Stimulated activated CD8-positive, alpha-beta memory T cell treated with anti-CD3 and anti-CD28 coated beads, Interleukin-12 subunit alpha, Interleukin-12 subunit beta, amount 100 ng/mL, for 4 hours (primary cell): Measurements from ENCODE around the gene EYS.
"Not testable (repeated sequence)": the region's sequence is repeated elsewhere in the genome, so short reads cannot be mapped to it uniquely, and the experiment has no call there.

Experiments used
- DNase-seq: peaks from one replicate; pipeline ENCODE4 v3.0.0-alpha.2; 2020; ENCODE audit warnings: low read depth

The EYS gene

DNA sequence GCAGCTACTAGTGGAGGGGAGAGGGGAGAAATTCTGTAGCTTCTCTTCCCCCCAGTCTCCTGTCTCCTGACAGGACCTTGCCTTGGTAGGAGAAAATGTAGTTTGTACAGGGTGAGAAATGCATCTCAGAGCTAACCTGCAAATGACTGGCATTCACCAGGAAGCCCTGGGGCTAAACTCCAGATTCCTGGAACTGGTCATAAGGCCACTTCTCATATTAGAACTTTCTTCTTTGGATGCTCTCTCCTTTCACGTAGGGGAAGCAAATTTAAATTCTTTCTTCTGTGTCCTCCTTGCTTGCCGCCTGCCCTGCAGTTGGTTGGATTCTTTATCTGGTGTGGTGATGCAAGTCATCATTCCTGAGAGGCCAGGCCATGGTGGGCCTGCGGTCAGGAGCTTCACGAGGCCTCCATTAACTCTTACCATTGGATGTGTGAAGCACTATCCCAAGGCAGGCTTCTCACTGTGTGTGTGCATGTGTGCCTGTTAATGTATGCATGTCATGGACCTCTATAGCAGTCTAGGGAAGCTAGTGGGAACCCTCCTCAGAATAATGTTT, 1889.5 kb downstream of the EYS start:
- DNase-seq, result no peak

DNA sequence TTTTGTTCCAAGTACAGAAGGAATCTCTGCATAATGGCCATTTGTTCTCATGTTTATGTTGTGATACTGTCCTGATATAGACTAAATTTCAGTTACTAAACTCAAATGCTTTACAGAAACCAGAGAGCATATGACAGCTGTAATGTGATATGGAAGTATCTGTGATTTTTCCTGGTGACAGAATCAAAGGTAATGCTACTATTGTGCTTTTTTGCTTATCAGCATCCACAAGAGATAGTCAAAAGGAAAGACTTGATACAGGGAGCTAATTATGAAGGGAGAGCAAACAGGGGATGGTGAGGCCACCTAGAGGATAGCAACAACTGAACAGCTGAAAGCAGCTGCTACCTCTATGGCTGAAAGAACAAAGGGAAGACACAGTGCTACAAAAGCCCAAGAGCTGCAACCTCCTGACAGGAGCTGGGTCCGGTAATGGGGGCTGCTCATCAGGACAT, 1890.0 kb downstream of the EYS start:
- no peak for DNase-seq

DNA sequence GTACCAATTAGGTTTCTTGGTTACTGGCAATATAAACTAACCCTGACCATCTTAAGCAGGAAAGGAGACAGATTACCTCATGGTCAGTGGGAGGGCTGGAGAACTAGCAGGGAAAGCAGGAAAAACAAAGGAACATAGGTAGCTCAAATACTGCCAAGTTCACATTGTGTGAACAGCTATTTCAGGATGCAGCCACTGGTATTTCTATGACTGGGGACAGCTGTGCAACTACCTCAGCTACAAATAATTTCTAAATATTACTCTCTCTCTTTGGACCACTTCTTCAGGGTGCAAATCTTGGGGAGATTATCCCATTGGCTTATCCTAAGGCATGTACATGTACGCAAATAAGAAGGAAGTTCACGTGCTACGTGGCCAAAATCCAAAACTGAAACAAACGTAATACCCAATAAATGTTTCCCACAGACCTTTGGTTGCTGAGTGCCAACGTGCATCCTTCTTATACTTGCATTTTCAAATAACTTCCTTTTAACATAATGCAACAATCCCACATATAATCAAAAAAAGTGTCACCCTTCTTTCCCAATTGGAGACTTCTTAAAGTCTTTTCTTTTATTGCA, 1890.5 kb downstream of the EYS start:
- no peak for DNase-seq

DNA sequence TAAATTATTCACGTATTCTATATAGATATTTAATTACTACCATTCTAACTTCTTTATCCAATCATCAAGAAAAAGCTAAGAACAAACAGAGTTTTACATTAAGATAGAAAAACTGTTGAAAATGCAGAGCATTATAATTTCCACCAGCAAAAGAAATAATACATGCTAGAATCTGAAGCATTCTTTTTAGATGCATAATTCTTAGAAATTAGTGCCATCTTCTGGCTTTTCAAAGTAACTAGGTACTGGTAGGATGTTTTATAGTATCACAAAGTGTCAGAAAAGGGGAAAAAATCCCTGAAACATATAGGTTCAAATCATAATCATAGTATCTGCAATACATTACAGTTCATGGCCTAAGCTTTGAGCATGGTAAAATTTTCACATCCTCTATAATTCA, 1892.6 kb downstream of the EYS start:
- no peak for DNase-seq

DNA sequence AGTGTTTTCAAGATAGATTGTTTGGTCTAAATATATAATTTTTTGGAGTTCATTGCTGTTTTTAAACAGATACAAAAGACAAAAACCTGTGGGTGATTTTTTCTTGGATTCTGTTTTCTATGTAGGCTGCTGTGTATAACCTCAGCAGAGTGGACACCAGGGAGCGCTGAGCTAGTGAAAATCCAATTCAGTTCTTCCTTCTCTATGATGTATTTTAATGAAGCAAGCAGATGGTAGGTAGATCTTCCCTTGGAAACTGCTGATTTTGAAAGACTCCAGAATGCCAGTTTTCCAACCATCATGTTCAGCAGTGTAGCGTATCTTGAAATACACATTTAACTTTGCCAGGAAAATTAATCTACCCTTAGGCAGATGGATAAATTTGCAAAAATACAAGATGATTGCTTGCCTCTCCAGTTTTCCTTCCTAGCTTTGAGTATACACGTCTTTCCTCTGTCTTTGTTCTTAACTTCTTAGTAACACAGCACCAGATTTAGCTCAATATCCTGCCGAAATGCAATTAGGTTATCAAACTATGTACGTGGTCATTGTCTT, 1893.4 kb downstream of the EYS start:
- DNase-seq, result no peak

DNA sequence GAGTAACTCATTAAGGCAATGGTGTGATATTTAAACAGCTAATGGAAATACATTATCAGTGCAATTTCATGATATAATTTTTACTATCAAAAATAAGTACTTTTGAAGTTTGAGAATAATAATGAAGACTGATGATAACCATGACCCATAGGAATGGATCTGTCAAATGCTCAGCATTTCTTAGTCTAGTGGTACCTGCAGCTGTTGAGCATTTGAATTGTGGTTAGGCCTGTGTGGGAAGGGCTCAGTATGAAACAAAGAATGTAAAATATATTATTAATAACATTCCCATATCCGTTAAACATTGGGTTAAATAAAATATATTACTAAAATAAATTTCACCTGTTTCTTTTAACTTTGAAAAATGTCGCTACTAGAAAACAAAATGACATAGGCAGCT, 1898.5 kb downstream of the EYS start:
- DNase-seq, result no peak

DNA sequence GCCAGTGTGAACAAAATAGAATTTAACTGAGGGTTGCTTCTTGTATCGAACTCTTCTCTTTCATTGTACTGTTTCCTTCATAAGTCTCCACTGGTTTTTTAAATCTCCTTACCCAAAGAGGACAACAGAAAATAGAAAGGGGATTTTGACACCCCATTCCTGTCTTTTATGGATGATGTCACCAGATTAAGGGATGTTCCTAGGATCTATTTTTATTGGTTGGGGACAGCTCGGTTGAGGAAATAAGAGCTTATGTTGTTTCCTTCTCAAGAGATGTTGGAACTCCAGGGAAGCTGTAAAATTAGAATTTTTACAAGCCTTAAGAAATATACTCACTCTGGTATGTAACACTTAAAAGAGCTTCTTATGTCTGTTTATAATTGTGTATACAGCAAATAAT, 1900.0 kb downstream of the EYS start:
- no peak for DNase-seq

DNA sequence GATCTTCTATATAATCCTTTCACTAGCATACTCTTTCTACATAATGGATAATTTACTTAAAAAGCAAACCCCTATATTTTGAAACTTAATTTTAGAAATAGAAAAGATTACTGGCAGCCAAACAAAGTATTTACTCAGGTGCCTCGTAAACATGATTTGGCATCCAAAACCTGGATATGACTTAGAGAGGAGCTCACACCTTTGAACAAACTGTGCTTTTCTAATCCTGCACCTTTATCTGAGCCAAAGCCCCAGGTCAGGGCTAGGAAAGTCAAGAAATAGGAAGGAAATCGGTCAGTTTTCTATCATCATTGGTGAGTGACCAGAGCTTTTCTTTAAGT, 1900.5 kb downstream of the EYS start:
- no peak for DNase-seq

DNA sequence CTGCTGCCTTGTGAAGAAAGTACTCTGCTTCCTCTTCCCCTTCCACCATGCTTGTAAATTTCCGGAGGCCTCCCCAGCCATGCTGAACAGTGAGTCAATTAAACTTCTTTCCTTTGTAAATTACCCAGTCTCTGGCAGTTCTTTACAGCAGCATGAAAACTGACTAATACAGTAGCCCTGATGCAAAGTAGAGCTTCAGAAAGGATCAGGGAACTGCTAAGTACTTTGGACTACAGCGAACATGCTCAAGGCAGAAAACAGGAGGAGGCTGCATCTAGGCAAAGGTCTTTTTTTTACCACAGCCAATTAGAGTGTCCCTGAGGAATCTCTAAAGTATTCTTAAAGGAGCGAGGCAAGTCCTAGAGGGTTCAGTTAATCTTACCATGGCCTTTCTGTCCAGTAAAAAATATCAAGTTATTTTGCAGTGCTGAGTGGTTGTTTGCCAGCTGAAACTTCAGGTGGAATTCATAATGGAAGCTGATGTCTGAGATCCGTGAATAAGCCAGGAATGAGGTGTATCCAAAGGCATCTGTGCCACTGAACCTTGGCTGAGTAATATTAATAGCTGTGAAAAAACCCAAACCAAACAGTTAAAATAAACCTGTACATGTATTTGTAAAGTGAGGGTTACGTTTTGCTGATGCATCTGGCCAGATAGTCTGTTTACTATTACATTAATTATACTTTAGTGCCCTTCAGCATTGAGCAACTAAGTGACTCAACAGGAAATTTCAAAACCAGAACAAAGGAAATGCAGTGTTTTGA, 1901.0 kb downstream of the EYS start:
- no peak for DNase-seq

DNA sequence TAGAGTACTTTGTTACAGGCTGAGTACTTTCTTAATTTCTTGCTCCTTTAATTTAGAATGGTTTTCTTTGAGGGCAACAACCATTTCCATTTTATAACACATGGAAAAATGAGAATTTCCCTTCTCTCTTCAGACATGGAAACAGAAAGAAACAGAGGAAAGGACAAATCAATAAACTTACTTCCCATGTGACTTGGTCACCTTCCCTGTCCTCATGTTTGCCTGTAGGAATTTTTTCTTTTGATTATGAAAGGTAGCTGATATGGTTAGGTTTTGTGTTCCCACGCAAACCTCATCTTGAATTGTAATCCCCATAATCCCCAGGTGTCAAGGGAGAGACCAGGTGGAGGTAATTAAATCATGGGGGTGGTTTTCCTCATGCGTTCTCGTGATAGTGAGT, 1901.7 kb downstream of the EYS start:
- no peak for DNase-seq

DNA sequence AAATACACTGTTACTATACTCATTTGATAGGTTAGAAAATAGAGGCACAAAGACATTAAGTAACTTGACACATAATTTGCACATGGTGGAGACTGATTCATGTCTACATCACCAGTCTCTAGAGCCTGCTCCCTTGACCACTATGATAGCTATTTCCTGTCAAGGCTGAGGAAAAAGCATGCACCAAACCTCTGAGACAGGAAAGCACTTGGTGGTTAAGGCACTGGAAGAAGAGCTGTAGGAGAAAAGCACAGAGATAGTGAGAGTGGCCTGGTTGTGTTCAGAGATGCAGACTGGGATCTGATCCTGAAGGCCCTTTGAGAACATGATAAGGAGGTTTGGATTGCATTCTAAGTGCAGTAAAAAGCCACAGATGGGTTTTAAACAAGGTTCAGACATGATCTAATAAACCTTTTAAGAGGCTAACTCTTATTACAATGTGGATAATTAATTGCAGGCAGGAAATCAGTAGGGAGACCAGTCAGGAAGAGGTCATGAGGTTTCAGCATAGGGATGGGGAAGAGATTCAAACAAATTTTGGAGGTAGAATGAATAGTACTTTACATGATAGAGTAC, 1902.6 kb downstream of the EYS start:
- DNase-seq, result no peak

DNA sequence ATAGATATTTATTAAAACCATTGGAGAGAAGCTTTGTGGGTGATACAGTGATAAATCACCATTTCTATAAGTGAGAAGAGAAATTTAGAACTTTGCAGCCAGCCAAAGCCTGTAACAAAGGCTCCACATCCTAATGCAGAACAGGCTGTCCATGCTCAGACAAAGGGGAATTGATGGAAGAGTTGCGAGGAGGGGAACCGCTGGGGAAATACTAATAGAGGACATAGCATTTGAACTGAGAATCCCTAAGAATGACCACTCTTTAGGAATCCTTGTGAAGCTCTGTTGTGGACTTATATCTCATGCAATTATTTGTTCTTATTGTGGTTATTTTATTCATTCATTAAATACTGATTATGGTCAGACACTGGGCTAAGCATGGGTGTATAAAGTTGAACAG, 1903.7 kb downstream of the EYS start:
- DNase-seq, result no peak

DNA sequence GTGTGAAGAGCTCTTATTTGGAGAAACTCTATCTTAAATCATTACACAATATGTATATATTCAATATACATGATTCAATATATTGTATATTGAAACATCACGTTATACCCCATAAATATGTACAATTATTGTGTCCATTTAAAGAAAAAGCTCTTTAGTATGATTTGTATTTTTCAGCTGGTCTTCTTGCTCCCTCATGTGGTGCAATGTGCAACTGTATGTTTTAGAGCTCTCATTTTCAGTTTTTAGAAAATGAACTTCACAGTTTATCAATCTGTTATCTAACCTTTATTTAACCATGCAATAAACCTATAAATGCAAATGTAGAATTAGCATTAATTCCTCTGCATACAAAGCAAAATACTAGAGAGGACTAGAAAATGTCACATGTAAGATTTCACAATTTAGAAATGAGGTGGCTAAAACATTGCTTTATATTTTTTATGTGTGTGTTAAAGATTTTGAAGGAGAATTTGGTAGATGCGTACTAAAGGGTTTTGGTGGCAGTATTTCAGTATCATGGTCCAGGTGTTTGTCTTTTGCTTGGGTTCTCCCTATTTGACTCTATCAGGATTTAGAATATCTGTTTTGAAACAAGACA, 1904.3 kb downstream of the EYS start:
- no peak for DNase-seq

DNA sequence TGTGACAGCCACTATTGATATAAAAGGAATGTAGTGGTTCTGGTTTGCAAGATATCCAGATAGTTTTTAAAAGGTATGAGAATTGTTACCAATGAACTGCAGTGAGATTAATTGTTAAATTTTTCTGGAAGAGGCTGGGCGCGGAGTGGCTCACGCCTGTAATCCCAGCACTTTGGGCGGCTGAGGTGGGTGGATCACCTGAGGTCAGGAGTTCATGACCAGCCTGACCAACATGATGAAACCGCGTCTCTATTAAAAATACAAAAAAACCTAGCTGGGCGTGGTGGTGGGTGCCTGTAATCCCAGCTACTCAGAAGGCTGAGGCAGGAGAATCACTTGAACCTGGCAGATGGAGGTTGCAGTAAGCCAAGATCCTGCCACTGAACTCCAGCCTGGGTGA, 1906.6 kb downstream of the EYS start:
- DNase-seq, result not testable (repeated sequence)

DNA sequence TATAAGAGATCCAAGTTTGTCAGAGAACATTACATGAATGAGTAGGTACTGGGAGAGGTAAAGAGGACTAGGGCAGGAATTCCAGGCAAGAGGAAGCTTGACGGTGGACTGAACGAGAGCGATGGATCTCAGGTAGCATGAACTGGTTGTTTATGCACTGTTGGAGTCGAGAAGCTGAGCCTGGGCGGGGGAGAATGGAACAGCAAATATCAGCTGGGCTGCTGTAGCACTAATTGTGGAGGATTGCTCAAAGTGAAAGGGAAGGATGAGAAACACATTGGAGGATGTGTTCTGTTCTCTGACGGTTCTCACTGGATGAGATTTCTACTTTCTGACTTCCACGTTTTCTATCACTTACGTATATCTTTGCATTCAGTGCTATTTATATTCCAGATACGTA, 1907.2 kb downstream of the EYS start:
- no peak for DNase-seq

DNA sequence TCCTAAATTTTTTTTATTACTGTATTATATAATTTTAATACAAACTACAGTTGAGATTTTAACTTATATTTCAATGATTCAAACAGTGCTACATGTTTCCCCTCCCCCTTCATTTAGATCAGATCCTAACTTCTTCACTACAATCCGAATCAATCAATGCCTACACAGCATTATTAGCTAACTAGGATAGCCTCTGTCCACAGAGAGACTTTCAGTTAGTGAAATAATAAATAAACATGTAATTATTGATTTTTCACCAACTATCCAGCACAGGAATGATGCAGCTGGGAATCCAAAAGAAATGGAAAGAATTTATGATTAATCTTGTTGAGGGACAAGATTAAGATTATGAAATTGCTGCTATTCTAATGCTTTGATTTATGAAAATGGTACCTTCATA, 1907.7 kb downstream of the EYS start:
- no peak for DNase-seq

DNA sequence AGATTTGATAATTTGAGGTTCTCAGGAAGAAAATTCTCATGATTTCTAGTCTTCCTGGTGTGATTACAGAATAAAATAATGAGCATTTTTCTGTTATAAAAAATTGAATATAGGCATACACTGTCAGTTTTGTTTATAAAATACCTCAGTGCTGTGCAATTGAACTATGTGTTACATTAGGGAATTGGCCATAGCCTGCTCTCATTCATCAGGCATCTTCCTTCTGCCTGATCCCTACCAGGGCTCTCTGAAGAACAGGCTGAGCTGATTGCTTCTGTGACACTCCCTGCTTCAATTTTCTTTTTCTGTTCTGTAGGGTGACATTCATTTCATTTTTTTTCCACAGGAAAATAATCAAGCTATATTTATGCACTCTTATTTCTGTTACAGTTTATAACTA, 1908.6 kb downstream of the EYS start:
- DNase-seq, result no peak

DNA sequence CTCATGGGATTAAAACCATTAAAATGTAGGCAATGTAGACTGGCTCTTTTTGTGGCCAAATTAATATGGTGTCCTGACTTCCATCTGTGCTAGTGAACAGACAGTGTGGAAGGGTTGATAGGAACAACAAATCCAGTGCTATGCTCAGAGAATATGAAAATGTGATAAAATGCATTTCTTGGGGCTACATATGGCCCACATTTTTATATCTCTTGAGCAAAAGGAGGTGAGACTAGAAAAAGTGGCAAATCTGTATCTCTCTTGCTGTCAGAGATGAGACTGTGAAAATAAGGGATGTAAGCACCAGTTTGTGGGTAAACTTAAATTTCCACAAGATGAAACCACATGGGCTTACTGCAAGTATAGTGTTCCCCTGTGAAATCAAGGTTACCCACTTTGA, 1909.3 kb downstream of the EYS start:
- no peak for DNase-seq

DNA sequence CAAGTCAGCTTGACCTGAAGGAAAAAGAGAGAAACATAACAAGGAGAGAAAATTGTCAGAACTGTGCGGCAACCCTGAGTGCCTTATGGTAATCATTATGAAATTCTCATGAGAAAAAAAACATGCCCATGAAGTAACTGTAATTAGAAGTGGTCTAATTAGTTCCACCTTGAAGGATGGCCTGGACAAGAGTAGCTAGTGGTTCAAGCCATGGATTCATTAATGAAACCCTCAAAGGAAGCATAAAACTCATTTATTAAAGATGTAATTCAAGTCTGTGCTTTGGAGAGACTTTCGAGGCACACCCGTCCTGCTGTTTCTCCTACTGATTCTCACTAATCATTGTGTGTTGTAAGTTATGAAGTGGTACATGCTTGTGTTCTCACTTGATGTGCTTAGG, 1911.2 kb downstream of the EYS start:
- no peak for DNase-seq

DNA sequence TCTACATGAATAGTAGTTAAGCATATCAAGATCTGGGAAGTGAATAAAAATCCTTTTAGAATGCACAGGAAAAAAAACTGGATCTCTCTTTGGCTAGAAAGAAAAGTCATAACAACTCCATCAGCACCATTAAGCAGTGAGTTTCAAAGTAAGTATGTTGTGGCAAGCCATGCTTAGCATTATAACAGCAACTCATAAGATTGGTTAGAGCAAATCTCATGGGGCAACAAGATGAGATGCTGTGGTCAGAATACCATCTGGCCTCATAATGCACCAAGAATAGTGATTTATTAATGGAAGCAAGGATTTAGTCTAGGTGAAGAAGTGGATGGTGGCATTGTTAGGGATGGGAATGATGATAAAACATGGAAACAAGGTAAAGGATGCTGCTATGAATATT, 1912.0 kb downstream of the EYS start:
- no peak for DNase-seq

DNA sequence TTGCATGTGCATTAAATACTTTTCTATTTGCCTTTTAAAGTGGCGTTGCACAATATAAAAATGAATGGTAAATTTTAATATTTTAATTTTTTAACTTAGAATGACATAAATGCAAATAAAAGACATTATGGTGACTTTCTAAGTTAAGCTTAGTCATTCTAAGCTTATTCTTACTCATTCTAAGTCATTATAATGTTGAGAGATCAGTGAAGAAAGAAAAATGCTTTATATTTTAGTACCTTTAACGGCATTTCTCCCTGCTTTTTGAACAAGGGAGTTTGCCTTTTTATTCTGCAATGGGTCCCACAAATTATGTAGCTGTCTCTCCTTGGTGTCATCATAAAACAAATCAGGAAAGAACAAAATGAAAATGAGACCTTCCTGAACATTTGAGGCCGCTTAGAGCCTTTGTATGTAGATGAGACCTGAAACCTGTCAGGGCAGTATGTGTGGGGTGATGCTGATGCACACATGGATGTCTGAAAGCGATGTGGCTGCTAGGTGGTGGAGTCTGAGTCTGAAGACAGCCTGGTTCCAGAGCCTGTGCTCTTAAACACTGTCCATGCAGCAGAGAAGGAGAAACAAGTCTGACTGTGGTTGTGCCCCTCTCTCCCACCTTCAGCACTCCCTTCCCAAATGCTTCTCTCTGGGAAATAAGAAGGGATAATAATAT, 1913.4 kb downstream of the EYS start:
- no peak for DNase-seq

DNA sequence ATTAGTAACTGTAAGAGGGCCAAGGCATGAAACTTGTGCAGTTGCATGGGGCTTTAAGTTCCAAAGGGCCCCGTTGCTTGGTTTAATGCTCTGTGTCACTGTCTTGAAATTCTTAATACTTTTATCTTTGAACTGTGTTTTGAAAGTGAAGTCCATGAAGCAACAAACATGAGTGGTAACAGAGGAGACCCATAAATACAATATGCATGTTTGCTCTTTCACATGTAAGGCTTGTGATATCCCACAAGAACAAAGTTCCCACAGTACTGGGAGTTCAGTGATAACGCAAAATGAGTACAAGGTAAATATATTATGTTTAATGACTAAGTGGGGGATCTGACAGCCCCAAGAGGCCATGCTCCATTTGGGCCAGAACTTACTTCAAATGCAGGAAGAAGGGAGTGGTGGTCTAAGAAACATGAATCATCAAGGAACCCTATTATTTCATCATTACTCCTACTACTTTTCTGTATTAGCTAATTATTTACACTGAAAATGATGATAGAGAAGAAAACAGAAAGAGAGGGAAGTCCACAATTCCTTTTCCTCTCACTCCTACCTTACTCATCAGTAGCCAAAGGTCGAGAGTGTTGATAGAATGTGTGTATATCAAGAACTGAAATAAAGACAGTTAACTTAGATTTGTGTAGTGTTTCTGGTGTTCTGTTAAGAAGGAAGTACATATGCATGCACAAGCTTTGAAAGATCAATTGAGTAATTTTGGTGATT, 1914.1 kb downstream of the EYS start:
- no peak for DNase-seq
